ENCODE measurements around the gene MICOS13. TPM values are rescaled to one million over a fixed set of nuclear protein-coding genes. Genes with fewer than 3 reads are reported as not detected.

The MICOS13 gene
- total RNA-seq, 1 experiment from 2014 or later, result 32.5 TPM

- TF ChIP-seq NR2C2 (CRISPR knock-in tag; IDR thresholded peaks at IDR 0.05) (no peak), ZNF232 (CRISPR knock-in tag; IDR thresholded peaks at IDR 0.05) (peak; percentile 90), ZSCAN18 (CRISPR knock-in tag; IDR thresholded peaks at IDR 0.05) (no peak), ZNF317 (CRISPR knock-in tag; IDR thresholded peaks at IDR 0.05; ENCODE audit: borderline replicate concordance, low read depth) (no peak), HMGA2 (CRISPR knock-in tag; IDR thresholded peaks at IDR 0.05) (no peak), SMAD3 (CRISPR knock-in tag; IDR thresholded peaks at IDR 0.05; ENCODE audit: borderline replicate concordance) (peak; percentile 79; the same call in 1 of the 2 replicates), FOXK1 (CRISPR knock-in tag; IDR thresholded peaks at IDR 0.05) (peak; percentile 98), CREM (CRISPR knock-in tag; IDR thresholded peaks at IDR 0.05) (peak; percentile 98), ZBTB21 (CRISPR knock-in tag; IDR thresholded peaks at IDR 0.05; ENCODE audit: borderline replicate concordance) (no peak; the same call in 1 of the 2 replicates), ZNF423 (CRISPR knock-in tag; IDR thresholded peaks at IDR 0.05) (no peak), PREB (CRISPR knock-in tag; IDR thresholded peaks at IDR 0.05; ENCODE audit: borderline replicate concordance) (no peak), E2F4 (CRISPR knock-in tag; IDR thresholded peaks at IDR 0.05; ENCODE audit: borderline replicate concordance, low read depth) (no peak), FOXP4 (CRISPR knock-in tag; IDR thresholded peaks at IDR 0.05) (peak; percentile 86), CBFB (CRISPR knock-in tag; IDR thresholded peaks at IDR 0.05; ENCODE audit: low read depth) (peak; percentile 77; the same call in 1 of the 2 replicates), USF2 (CRISPR knock-in tag; IDR thresholded peaks at IDR 0.05) (peak; percentile 98), PRDM15 (CRISPR knock-in tag; IDR thresholded peaks at IDR 0.05) (peak; percentile 10; the same call in 1 of the 2 replicates), FOXP1 (CRISPR knock-in tag; IDR thresholded peaks at IDR 0.05; ENCODE audit: borderline replicate concordance) (peak; percentile 88; the same call in 1 of the 2 replicates), E2F5 (CRISPR knock-in tag; IDR thresholded peaks at IDR 0.05) (peak; percentile 74; the same call in 1 of the 2 replicates), ZNF263 (CRISPR knock-in tag; IDR thresholded peaks at IDR 0.05; ENCODE audit: low read depth) (no peak), ZNF532 (CRISPR knock-in tag; IDR thresholded peaks at IDR 0.05; ENCODE audit: borderline replicate concordance) (no peak), CREB1 (CRISPR knock-in tag; IDR thresholded peaks at IDR 0.05) (peak; percentile 88; the same call in 1 of the 2 replicates)
Observed at GRCh38 chr19:5719961-5720790, 39.9 kb upstream of the MICOS13 start, which contains the start of the genes CATSPERD and LONP1 (continued).
